ENCODE data around the gene AGBL4.

Gene AGBL4

DNA sequence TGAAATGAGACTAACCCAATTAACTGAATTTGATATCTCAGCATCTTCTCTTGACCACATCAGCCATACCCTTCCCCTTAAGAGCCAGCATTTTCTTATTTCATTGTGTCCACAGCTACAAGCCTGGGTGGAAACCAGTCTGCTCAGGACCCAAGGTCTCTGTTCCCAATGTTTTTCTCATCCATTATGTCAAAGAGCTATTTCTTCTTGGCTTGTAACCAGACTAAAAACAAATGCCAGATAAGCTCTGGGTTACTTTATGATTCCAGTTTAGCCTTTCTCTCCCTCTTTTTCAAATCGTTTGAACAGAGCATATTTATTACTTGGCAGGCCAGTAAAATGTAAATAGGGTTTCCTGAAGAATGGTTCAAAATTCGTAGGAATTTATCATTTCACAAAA is 1442.5 kb downstream of the AGBL4 start:
- DNase-seq (ENCODE audit: low read depth): no peak

DNA sequence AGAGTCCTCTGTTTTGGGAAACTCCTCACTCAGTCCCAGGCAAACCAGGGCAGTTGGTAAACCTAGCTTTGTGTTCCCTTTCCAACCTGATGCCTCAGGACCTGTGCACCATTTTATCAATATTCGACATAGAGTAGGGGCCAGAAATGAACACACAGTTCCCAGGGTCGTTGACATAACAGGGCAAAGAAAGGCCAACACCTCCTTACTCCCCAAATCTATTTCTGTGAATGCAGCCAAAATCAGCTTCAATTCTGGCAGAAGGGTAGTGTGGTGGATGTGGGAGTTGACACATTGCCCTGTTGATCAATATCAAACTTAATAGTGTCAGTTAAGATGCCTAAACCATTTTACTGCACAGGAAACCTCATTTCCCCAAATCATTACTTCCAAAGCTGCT is 1447.2 kb downstream of the AGBL4 start:
- no peak for DNase-seq (ENCODE audit: low read depth)

DNA sequence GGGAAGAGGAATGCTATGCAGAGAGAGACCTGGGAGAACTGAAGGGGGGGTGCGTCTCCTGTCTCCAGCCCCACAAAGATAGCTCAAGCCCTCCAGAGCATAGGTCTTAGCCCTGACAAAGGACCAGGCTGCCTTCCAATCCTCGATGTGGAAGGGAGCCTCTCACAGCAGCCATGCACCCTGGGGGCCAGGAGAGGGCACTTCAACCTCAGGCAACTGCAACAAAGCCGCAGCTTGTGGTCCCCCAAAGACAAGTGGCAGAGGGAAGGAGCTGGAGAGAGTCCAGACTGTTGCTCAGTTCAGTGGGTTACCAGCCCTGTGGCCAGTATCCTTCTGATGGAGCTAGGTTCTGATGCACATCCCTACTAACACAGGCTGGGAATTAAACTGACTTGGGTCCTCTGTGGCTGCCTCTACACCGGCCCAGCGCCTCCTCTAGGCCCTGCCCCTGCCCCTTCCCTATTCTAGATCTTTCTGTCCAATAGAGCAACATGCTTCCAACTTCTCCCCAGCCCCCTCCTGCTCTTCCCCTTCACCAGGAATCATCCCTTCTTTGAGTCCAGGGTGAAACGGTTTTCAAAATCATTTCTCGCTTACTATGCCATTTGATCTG is 1451.0 kb downstream of the AGBL4 start:
- no peak for DNase-seq (ENCODE audit: low read depth)

- no peak for DNase-seq (ENCODE audit: low read depth)
Observed at GRCh38 chr1:48572134-48572533, 1451.6 kb downstream of the AGBL4 start.

GRCh38 chr1:48571303-48571987 is 1452.3 kb downstream of the AGBL4 start:
- DNase-seq (ENCODE audit: low read depth): no peak

DNA sequence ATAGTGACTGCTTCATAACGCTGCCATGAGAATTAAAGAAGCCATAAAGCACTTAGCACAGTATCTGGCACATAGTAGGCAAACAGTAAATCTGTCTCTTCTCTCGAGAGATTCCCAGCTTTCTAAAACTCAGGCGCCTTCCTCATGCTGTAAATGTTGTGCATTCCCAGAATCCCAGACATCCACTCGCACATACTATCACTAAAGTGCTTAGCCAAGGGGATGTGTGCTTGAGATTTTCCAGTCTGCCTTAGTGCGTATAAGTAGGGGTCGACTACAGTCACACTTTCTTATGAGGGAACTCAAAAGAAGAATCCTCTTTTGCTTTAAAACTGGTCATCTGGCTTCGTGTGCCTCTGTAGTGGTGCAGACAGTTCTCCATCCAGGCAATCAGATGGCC is 1453.2 kb downstream of the AGBL4 start:
- no peak for DNase-seq (ENCODE audit: low read depth)

DNA sequence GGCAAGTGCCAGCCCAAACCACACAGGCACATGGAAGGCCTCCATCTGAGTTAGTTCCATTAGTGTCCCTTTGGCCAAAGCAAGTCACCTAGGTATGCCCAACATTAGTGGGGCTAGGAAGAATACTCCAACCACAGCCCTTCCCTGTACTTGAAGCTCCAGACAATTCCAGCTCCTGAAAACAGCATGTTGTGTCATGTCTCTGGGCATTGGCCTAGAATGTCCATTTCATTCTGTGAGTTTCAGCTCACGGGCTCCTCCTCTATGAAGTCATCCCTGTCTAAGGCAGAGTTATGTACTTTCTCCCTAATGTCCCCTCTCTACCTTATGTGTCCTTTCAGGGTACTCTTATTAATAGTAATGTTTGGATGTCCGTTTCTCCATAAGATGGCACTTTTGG is 1455.3 kb downstream of the AGBL4 start:
- DNase-seq (ENCODE audit: low read depth): no peak

DNA sequence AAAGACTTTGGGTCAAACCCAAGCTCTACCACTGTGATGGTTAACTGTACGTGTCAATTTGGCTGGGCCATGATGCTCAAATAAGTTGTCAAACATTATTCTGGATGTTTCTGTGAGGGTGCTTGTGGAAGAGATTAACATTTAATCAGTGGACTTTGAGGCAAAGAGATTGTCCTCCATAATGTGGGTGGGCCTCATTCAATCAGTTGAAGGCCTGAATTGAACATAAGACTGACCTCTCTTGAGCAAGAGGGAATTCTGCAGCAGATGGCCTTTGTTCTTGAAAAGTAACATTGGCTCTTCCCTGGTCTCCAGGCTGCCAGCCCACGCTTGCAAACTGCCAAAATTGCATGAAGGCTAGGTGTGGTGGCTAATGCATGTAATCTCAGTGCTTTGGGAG is 1457.3 kb downstream of the AGBL4 start:
- no peak for DNase-seq (ENCODE audit: low read depth)

DNA sequence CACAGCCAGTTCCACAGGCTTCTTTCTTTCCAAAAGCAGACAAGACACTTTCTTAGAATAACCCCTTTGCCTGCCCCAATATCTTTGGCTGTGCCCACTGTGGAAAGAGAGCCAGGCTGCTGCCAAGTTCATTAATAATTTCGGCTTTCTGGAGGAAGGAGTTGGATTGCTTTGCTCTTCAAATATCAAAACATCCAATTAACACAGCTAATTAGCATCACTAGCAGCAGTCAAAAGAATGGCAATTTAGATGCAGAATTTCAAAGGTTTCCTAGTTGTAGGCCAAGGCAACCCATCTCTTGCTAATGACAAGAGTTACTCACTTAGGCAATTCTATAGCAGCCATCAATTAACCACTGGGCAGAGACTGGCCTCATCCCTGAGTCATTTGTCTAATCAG is 1460.7 kb downstream of the AGBL4 start:
- no peak for DNase-seq (ENCODE audit: low read depth)

DNA sequence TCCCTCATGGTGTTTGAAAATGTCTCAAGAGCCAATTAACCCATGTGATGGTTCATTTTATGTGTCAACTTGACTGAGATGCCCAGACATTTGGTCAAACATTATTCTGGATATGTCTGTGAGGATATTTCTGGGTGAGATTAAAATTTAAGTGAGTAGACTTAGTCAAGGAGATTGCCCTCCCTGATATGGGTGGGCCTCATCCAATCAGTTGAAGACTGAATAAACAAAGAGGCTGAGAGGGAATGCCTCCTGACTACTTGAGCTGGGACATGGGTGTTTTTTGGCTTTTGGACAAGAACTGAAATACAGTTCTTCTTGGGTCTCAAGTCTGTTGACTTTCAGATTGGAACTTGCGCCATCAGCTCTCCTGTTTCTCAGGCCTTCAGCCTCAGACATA is 1462.3 kb downstream of the AGBL4 start:
- DNase-seq (ENCODE audit: low read depth): no peak

DNA sequence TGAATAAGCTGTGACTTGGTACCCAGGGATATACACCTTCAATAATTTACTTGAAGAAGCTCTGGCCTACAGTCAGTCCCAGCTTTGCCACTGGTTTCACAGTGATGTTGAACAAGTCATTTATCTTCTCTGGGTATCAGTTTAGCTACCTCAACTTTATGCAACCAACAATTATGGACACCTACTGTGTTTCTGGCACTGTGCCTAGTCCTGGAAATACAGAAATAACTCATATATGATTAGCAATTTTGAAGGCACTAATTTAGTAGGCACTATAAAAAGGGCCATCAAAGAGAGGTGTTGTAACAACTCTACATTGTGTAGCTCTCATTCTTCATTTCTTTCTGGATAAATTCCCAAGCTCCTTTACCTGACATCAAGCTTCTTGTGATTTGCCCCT is 1463.2 kb downstream of the AGBL4 start:
- DNase-seq (ENCODE audit: low read depth): no peak

DNA sequence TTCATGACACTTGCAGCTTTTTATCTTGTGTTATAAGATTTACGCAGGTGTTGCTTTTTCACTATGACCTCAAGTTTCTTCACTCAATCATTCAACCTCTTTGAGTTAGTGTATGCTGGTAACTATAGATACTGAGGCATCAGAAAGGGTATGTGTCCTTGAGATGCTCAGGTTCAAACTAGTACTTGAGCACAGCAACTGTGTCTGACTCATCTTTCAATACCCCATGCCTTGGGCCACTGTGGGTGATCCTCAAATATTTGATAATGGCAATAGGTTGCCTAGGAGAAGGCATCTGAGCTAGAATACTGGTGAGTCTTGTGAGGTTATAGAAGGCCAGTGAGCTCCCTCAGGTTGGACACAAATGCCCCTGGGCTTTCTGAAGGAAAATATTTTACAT is 1463.6 kb downstream of the AGBL4 start:
- DNase-seq (ENCODE audit: low read depth): no peak

GRCh38 chr1:48558366-48558765 is 1465.4 kb downstream of the AGBL4 start:
- DNase-seq (ENCODE audit: low read depth): no peak

DNA sequence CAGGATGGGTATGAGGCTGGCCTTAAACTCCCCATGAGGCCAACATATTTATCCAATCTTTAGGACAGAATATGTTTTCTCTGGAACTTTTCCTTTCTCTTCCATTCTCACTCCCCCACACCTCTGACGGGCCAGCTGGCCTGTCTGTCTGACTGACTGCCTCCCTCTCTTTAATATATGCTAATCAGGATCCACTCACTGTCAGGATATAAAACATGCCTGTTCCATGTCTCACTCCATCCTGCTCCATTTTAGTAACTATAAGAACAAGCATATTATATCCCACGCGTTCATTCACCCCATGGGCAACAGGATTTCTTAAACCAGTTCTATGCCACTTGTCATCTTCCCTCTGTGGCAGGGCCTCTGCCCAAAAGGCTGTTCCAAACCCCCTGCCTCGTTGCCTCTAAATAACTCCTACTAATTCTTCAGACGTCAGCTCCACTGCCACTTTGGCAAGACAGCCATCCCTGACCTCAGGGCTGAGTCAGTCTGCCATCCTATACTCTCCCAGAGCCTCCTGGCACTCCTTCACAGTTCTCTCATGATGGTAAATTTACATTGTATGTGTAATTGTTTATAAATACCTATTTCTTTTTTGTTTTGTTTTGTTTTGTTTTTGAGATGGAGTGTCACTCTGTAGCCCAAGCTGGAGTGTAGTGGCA is 1467.4 kb downstream of the AGBL4 start:
- DNase-seq (ENCODE audit: low read depth): no peak

DNA sequence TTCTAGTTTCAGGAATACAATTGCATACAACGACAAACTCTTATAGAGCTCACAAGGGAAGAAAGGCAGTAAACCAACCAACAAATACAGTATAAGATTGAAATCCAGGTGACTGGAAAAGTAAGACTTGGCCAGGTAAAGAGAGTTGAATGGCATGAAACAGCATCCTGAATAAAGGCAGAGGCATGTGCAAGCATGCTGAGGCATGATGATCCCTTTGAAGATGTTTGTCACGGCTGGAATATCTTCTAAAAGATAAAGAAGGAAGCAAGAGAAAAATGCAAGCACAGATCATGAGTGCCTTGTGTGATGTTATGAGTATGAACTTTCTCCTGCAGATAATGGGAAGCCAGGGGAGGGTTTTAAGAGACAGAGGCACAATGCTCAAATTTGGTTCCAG is 1468.5 kb downstream of the AGBL4 start:
- DNase-seq (ENCODE audit: low read depth): no peak

DNA sequence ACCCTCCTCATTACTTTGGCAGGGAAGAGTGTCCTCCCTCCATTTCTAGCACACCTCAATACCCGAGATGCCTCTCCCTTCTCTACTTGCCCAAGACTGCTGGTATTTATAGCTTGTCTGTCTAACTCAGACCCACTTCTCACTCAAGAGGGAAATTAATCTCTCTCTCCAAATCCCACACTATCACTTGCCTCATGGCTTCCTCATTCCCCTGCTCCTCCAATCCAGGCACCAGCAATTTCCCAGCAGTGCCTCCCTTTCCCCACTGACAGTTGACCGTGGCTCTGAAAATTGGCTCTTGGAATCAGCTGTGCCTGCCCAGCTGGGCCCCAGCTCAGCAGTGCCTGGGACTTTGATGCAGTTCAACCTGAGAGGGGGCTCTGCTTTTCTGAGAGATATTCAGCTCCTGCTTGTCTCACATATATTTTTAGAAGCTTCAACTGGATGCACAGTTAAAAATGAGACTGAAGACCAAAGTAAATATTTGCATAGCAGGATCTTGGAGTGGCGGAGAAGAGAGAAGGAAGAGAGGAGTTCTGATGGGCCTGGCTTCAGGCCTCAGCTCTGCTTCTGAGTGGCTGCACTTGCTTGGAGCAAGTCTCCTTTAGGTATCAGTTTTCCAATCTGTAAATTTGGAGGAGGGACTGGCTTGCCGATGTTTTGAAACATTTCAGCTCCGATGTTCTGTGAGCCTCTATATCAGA is 1470.7 kb downstream of the AGBL4 start:
- no peak for DNase-seq (ENCODE audit: low read depth)

- DNase-seq (ENCODE audit: low read depth): no peak
Observed at GRCh38 chr1:48552420-48552819, 1471.3 kb downstream of the AGBL4 start.

DNA sequence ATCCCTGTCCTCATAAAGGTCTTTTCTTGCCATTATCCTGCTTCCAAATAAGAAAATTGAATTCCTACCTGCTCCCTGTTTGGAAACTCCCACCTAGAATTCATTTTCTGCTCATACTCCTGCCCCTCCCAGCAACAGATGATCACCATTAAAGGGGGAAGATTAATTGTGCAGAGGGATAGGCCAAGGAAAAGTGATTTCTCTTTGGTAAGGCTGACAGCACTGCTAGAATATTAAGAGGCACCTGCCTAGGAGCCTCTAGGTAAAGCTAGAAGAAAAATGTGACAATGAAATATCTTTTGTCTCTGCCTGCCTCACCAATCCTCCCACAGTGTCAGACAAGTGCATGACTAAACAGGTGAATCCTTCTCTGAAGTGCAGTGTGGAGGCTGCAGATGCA is 1474.8 kb downstream of the AGBL4 start:
- no peak for DNase-seq (ENCODE audit: low read depth)

DNA sequence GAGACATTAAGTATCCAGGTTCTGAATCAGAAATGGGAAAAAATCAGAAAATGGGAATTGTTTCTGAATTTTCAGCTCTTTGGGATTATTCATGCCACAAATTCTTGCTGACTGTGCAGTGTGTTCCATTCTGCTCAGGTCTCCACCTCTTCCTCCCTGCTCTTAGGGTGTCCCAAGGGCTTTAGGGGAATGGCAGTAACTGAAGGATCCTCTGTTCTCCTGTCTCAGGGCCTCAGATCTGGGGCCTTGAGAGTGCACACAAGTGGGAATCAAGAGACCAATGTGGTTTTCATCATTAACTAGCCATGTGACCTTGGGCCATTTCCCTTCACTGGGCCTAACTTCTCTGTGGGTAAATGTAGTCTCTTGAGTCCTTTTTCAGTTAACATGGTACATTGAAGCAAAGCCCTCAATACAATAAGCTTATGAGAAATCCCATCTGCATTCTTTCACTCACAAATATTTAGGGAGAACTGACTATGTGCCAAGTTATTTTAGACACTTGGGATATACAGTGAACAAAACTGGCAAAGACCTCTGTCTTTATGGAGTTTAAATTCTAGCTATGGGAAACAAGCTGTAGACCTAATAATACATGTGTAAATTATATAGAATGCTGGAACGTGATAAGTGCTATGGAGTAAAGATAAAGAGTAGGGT is 1476.1 kb downstream of the AGBL4 start:
- no peak for DNase-seq (ENCODE audit: low read depth)

- no peak for DNase-seq (ENCODE audit: low read depth)
Observed at GRCh38 chr1:48543854-48544253, 1479.9 kb downstream of the AGBL4 start.

DNA sequence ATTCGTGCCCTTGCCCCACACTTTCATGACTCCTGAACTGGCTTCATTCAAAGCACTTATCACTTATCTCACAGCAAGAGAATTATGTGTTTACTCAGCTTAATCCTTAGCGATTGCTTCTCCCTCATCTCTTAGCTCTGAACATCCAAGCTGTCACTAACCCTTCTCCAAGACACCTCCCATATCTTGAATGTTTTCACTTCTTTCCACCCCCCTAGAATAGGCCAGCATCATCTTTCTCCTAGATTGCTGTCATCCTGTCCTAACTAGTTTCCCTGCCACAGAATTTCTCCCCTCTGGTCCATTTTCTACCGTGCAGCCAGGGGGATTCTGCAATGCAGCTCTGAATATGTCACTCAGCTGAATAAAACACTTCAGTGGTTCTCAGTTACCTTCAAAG is 1483.2 kb downstream of the AGBL4 start:
- DNase-seq (ENCODE audit: low read depth): no peak

- no peak for DNase-seq (ENCODE audit: low read depth)
Observed at GRCh38 chr1:48536477-48536876, 1487.3 kb downstream of the AGBL4 start.

- DNase-seq (ENCODE audit: low read depth): no peak
Observed at GRCh38 chr1:48532976-48533375, 1490.8 kb downstream of the AGBL4 start.

Data from stimulated activated CD8-positive, alpha-beta memory T cell treated with anti-CD3 and anti-CD28 coated beads, Interleukin-12 subunit alpha, Interleukin-12 subunit beta, amount 100 ng/mL, for 1 hour (primary cell).